Fibroblast of skin of abdomen (primary cell): ENCODE measurements around the gene TMEM175.

Experiments
- DNase-seq: peaks from one replicate; pipeline ENCODE4 v3.0.0-alpha.2; 2013

Gene TMEM175

DNA sequence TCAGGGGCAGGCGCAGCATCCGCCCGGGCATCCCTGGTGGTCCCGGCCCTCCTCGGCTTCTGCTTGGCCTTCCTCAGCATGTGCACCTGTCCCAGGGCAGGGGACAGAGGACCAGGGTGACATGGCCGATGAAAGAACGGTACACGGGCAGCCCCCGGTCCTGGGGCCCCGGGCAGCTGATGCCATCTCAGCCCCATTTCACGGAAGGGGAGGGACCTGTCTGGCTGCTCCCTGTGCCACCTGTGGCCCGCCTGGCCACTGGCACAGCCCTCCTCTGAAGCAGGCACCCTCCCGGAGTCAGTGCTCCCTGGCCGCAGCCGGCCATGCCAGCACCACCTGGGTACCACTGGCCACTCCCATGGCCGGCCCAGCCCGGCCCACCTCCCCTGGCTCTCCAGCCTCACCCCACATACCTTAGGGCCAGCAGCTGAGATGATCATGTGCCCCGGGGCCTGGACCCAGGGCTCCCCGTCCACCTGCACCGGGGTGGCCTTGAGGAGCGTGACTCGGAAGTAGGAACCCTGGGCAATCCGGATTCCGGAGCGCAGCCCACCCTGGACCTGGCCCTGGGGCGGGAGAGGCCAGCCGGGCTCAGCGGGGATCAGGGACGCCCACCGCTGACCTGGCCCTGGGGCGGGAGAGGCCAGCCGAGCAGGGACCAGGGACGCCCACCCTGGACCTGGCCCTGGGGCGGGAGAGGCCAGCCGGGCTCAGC lies 28.5 kb downstream of the TMEM175 start:
- no peak for DNase-seq

DNA sequence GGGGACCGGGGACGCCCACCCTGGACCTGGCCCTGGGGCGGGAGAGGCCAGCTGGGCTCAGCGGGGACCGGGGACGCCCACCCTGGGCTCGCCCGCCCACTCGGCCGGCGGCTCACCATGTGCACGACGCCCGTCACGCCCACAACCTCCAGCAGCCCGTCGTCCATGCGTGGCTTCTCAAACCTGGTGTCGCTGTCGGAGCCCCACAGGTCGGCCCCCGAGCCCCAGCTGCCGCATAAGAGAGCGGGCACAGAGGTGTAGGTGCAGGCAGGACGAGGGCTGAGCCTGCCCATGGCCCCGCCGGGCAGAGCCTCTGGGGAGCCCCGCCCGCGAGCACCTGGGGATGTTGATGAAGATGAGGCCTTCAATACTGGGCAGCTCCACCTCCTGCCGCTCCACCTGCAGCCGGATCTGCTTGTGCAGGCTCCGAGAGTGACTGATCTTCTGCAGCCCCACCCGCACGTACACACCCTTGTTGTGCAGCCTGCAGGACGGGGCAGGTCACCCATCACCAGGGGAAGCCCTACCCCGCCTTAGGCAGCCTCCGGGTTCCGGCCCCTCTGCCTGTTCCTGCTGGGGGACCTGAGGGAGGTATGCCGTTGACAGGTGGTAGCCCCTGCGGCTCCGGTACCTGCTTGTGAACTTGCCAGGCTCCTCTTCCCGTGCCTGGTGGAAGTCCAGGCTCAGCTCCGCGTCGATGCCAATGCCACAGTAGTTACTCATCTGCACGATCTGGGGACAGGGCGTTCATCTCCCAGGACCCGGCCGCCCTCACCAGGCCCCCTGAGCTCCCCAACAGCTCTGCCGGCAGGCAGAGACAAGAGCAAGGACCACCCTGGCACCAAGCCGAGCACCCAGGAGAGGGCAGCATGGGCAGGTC lies 29.3 kb downstream of the TMEM175 start:
- no peak for DNase-seq

DNA sequence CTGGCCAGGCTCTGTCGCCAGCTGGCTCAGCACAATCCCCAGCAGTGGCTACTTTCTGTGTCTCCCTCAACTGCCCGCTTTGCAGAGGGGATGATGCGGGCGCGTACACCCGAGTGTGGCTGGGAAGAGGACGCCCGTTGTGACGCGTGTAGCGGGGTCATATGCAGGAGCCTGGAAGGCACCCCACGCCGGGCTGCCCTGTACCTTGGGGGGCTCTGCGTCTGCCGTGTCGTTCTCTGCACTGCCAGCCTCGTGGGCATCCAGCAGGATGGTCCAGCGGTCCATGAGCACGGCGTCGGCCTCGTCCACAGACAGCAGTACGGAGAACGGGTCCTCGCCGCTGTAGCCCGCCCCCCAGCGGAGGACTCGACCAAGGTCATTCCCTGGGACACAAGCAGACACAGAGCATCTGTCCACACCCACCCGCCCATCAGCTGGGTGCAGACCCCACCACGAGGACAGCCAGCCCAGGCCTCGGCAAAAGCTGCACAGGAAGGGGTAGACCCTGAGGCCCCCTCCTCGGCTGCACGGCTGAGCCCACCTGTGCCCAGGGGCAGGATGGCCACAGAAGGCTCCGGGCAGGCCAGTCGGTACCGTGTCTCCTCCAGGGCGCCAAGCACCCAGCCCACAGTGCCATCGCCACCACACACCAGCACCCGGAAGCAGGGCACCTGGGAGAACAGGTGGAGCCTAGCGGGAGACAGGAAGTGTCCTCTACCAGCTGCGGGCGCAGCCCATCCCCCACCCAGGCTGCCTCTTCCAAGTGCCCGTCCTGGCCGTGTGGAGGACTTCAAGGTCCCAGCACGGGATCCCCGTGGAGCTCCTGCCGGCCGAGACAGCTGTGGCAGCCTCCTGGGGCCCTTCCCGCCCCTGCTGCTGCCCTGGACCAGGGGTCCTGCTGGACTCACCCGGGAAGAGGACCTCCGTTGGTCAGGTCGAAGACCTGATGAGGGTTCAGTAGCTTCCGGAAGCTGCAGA lies 30.3 kb downstream of the TMEM175 start:
- DNase-seq = no peak

DNA sequence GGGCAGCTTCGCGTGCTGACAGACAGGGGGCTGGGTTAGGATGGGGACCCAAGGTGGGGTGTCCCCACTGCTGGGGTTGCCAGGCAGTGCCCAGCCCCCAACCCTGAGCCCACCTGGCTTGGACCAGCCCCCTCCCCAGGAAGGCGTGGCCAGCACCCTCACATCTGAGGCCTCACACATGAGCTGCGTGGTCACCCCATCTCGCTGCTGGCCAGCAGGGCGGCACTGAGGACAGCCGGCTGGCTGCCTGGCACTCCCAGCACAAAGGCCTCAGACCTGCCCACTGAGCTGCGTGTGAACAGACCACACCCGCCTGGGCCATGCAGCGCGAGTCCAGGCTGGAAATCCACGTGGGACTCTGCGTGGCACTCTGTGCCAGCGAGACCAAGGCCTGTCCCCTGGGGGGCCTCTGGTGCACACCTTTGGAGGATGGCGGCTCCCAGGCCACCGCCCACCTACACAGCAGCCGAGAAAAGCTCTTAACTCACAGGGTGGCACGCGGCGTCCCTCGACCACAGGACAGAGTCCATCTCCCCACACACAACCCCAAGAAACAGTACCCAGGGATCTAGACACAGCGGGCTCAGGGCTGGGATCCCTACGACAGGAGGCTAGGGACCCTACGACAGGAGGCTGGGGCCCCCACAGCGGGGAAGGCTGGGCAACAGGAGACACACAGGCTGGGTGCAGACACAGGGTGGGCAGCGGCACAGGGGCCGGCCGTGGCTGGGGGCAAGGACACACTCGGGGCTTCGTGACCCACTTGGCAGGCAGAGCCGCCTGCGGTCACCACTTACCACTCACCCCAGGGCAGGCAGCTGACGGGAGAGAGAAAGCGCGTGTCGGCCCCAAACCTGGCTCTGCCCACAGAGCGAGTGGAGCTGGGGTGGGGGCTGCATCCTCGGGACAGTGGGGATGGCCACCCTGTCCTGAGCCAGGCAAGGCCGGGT lies 31.3 kb downstream of the TMEM175 start:
- no peak for DNase-seq

DNA sequence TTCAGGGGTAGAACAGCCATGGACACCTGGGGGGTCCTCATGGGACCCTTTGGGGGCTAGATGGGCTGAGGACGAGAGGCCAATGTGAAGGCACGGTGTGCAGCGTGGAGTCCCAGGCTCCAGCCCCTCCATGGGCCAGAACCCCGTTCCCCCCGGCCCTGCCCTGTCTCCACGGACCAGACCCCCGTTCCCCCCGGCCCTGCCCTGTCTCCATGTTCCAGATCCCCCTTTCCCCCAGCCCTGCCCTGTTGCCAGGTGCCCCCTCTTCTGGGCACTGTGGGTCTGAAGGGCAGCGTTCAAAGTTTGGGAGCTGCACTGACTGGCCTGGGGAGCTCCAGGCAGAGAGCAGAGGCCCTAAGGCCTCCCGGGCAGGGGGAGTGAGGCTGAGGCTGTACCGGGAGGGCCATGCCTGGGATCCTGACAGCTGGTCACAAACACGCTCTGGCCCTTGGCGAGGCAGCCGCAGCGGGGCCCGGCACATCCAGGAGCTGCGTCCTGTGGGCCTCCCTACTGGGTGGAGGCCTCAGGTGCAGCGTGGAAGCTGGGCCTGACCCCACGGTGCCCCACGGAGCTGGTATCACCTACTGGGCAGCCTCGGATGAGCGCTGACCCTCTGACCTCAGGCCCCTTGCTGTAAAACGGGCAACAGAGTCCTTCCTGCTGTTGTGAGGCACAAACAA lies 32.2 kb downstream of the TMEM175 start:
- no peak for DNase-seq

DNA sequence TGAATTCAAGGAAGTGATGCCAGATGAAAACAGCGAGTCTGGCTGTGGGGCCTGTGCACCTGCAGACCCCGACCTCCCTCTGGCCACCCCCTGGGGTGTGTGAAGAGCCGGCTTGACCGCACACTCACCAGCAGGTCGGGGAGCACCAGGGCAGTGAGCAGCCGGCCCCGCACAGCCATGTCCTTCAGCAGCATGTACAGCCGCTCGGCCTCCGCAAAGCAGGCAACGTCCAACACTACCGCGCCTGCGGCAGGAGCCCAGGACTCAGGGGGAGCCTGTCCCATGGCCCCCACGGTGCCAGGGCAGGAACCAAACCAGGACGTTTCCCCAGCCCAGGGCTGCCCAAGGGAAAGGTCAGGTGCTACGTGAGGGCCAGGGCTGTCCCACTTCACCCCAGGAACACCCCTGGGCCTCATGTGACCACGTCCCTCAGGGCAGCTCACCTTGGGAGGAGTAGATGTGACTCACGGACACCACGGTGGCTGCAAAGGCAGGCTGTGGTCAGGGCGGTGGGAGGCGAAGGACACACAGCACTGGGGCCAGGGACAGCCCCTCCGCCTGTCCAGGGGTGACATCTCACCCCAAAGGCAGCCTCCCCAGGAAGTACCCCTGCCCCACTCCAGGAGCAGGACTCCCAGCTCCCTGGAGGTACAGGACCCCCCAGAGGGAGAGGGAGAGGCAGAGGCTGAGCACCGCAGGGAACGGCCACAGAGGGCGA lies 32.9 kb downstream of the TMEM175 start:
- no peak for DNase-seq

DNA sequence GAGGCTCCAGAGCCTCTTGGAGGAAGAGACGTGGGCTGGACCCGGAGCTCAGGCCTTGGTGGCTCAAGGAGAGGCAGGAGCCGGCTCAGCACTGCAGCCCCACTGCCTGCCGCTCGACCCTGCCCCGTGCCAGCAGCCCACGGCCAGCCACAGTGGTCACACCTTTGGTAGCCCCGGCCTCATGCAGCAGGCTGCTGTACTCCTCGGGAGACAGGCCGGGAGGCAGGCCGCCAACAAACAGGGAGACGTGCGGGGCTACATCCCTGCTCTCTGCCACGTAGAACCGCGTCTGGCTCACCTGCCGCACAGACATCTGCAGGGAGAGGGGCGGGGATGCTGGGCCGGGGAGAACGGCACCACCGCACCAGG lies 33.5 kb downstream of the TMEM175 start:
- DNase-seq = no peak

DNA sequence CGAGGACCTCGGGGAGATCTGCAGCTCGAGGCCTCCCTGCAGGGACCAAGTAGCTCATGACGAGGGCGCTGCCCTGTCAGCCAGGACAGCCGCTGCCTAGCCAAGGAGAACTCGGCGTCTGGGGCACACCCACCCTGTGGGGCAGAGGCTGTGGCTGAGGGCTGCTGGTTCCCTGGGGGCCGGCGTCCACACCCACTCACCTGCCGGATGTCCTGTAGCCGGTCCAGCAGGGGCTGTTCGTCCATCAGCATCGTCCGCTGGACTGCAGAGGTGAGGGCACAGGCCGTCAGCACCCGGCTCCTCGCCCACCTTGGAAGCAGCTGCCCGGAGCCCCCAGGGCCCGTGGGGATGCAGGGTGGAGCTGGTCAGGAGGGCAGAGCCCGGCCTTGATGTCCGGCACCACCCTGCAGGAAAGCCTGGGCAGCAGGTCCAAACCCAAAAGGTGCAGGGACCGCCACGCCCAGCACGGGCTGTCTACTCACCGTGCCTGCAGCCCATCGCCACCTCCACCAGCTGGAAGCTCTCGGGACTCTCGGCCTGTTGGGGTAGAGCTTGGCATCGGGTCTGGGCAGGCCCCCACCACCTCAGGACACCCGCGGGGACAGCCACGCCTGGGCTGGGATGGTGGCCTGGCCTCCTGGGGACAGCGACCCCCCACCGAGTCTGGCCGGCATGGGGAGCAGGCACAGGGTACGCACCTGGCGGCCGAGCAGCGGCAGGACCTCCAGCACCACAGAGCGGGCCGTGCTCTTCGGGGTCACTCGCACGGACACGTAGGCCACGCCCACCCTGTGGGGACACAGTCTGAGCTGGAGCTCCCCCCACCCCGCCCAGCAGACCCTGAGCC lies 34.2 kb downstream of the TMEM175 start:
- DNase-seq = no peak

DNA sequence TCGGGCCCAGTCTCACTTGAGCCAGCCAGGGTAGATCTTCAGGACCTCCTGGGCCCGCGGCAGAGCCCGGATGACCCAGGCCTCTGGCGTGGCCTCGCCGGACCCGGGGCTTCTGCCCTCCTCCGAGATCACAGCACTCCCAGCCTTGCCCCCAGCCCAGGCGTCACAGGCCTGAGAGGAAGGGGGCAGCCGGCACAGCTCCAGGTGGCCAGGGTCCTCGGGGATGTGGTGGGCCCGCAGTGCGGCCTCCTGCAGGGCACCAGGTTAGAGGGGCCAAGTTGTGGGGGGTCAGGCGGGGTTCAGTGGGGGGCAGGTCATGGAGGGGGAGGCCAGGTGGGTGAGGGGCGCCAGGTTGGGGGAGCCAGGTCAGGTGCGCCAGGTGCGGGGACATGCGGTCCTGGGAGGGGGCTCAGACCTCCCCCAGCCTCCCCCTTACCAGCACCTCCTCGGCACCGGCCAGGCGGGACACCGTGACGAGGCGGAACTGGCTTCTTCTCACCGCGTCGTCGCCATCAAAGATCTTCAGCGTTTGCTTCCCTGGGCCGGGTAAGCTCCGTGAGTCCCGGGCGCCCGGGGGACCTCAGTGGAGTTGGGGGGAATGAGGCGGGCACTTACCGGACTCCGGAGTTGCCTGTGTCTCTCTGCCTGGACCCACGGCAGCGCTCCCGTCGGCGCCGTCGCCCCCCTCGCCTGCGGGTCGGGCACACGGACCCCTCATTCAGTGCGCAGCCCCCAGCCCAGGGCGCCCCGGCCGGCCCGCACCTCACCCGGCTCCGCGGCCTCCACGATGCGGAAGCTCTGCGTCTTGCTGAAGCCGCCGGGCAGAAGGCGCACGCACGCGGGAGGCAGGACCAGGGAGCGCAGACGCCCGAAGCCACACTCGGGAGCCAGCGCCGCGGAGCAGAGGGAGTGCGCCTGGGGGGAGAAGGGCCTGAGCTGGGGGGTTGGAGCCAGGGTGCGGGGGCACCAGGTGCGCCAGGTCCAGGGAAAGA lies 35.1 kb downstream of the TMEM175 start:
- DNase-seq = no peak

DNA sequence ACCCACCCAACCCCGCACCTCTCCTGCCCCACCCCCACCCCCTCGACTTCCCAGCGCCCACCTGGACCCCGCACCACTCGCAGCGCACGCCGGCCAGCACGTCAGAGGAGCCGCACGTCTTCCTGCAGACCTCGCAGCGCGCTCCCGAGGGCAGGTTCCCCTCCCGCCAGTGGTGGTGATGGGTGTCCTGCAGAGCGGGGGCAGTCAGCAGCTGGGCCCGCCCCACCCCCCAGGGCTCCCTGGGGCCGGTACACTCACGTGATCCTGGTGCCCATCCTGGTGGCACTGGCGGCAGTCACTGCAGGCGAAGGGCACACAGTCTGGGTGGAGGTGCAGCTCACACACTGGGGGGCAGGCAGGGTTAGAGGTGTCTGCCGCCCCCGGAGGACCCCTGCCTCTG lies 36.0 kb downstream of the TMEM175 start:
- no peak for DNase-seq

DNA sequence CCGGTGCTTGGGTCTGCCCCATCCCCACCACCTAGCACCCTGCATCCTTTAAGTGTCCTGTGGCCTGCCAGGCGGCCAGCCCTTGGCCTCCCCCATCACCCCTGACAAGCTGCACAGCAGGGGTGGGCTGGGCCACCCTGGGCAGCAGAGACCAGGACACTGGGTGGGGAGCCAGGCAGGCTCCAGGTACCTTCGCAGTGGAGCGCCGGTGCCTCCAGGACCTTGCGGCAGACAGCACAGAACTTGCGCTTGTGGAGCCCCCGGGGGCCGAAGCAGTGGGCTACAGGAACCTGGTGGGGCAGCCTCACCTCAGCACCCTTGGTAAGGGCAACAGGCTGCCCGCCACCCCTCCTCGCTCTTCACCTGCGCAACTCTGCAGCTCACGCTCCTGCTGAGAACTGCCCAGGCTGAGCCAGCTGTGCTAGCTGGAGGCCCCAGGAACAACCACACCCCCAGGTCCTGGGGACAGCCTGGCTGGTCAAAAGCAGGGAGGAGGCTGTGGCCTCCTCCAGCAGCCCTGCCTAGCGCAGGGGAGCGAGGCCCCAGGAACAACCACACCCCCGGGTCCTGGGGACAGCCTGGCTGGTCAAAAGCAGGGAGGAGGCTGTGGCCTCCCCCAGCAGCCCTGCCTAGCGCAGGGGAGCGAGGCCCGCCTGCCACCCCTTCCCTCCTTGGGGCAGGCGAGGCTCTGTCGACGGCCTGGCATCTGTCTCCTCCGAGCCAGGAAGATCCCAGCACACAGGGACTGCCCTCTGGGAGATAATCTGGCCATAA lies 36.5 kb downstream of the TMEM175 start:
- DNase-seq = no peak

DNA sequence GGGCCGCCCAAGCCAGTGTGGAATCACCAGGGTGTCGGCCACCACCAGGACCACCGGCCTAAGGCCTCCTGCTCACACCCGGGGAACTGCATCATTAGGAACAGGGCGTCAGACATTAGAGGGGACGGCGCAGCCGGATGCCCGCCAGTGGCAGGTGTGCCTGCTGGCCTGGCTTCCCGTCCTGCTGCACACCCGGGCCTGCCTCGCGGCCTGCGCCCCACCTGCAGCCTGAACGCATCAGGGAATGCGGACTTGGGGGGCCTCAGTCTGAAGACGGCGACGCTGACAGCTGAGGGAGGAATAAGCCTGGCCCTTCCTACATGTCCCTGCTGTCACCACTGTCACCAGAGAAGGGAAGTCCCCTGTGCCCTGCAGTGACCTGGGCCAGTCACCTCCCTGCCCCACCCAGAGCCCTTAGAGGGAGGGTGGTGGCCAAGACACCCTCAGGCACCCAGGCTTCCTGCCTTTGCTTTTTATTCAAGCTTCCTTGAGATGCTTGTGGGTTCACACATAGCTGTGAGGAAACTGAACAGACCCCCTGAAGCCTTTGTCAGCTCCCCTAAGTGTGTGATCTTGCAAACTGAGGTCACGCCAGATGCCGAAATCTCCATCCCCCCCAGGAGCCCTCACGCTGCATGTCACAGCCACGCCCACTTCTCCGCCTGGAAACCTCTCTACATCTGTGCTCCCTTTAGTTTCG lies 37.9 kb downstream of the TMEM175 start:
- DNase-seq = no peak

DNA sequence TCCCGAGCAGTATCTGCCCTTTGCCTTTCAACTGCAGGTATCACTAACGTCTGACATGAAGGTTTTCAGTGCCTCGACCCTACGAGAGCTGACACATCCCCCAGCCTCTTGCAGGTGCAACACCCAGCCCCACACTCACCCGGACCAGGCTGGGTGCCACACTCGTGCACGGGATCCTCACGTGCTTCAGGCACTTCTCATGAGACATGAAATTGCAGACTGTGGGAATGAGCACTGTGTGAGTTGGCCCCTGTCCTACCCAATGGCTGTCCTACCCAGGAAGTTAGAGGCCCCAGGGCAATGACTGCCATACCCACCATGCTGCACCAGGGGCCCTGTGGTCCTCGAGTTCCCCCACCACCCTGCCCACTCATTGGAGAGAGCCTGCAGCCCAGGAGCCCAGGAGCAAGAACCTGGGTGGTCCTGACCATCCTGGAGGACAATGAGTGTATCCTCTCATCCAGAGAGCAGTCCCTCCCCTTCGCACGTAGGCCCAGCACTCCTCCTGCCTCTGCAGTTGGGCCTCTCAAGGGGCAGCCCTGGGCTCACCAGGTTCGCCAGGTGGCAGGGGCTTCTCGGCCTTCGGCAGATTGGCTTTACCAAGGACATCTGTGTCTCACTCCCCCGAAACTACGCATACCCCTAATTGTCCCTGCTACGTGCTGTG lies 38.7 kb downstream of the TMEM175 start:
- no peak for DNase-seq

DNA sequence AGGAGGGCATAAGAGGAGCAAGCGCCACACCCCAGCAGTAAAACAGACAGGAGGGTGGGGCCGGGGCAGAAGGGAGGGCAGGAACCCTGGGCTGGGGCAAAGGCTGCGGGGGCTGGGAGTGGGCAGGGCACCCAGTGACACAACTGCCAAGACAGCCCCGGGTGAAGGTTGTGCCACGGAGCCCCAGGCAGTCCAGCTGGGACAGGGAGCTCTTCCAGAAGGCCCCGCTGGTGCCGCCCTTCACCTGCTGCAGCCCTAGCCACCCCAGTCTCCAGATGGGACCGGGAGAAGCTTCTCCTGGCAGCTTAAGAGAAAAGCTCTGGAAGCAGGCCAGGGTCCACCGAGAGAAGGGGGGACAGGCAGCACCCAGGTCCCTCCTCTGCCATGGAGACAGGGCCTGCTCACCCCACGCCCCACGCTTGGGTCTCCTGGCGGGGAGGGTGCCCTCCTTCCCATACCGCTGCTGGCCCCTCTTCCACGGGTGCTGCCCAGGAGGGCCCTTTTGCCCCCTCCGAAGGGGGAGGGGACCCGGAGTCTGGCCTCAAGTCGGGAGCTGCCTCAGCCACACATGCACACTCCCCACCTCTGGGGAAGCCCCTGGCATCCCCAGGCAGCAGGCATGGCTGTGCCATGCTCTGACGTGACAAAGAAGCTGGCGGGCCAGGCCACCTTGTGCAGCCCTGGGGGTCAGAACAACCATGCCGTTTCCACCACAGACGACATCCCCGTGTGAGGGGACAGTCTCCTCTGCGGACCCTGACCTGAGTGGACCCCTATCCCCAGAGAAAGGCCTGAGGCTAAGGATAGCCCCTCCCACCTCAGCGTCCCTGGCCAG lies 39.6 kb downstream of the TMEM175 start:
- no peak for DNase-seq
